Measurements from ENCODE around the gene NDUFAF8.

The NDUFAF8 gene

GRCh38 chr17:81273698-81274470, 34.8 kb downstream of the NDUFAF8 start:
- no peak for DNase-seq (ENCODE audit: low spot score)

- no peak for DNase-seq (ENCODE audit: low spot score)
Observed at GRCh38 chr17:81274471-81274855, 35.3 kb downstream of the NDUFAF8 start.

GRCh38 chr17:81276781-81277180, 37.7 kb downstream of the NDUFAF8 start:
- no peak for DNase-seq (ENCODE audit: low spot score)

DNA sequence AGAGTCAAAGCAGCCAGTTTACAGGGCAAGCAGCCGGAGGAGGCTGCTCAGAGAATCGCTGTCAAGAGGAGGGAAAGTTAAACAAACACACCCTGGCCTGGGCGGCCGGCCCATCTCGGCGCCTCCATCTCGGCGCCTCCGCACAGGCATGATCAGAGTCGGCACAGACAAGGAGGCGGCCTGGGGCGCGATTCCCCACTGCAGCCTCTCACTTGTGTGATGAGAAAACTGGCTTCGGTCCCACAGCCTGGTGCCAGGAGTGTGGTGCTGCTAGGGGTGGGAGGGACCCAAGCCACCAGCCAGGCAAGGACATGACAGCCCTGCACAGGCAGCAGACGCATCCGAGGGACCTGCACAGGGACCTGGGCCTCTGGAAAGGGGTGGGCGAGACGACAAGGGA, 38.3 kb downstream of the NDUFAF8 start:
- no peak for DNase-seq (ENCODE audit: low spot score)

DNA sequence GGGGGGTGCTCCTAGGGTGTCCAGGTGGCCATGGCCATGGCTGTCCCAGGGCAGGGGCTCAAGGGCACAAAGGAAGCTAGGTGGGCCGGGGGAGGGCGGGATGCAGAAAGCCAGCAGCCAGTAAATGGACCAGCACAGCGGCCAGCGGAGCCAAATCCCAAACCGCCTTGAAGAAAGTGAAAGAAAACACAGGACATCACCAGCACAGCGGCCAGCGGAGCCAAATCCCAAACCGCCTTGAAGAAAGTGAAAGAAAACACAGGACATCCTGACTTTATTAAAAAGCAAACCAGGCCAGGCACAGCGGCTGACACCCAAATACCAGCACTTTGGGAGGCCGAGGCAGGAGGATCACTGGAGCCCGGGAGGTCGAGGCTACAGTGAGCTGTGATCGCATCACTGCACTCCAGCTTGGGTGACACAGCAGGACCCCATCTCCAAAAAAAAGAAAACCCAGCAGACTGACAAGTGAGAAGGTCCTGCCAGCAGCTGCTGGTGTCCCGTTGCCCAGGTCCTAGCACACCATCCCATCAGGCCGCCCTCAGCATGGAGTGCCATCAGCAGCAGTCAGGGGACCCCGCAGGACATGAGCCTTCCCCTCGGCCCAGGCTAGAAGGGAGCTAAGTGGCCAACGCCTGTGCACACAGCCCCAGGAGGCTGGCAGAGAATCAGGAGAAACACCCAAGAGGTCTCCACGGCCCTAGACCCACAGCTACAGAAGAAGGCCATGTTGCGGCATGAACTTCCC, 39.0 kb downstream of the NDUFAF8 start:
- DNase-seq (ENCODE audit: low spot score) = no peak

GRCh38 chr17:81278831-81279230, 39.7 kb downstream of the NDUFAF8 start:
- no peak for DNase-seq (ENCODE audit: low spot score)

DNA sequence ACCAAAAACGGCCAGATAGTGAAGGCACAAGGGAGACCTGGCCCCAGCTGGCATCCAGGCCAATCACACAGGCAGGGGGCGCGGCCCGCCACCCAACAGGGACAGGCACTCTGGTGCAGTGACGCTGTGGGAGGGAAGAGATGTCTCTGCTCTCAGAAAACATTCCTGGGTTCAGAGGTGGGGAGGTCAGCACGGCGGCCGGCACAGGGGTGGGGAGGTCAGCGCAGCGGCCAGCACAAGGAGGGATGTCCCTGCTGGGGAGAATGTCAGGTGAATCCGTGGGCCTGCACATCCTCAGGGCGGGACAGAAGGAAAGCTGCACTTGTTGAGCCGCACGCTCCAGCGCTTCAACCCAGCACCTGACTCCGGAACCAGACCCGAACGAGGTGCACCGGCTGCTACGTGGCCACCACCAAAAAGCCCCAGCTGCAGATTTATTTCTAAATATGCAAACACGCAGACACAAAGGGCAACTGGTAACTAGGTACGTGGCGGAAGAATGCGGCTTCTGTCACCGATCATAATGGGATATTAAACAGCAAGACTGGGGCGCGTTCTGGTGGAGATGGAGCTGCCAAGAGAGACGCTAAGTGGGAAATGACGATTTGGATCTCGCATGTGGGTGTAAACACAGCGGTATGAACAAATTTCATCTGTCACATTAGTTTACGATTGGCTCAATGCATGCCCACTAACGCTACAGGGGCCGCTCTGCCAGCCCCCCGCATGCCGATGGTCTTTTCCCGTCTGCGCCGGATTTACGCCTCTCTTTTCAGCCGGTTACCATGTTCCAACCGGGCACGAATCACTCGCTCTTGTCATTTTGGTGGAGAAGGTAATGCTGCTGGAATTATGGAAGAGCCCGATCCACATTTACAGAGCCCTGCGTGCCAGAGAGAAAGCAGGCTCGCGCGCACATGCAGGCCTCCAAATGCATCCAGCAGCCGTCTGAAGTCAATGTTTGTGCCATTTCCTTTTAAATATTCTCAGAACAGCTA, 40.5 kb downstream of the NDUFAF8 start:
- DNase-seq (ENCODE audit: low spot score) = no peak

- no peak for DNase-seq (ENCODE audit: low spot score)
Observed at GRCh38 chr17:81280571-81280970, 41.5 kb downstream of the NDUFAF8 start.

GRCh38 chr17:81282141-81282540, 43.0 kb downstream of the NDUFAF8 start:
- DNase-seq (ENCODE audit: low spot score) = no peak

GRCh38 chr17:81282876-81283275, 43.8 kb downstream of the NDUFAF8 start:
- DNase-seq (ENCODE audit: low spot score) = no peak

DNA sequence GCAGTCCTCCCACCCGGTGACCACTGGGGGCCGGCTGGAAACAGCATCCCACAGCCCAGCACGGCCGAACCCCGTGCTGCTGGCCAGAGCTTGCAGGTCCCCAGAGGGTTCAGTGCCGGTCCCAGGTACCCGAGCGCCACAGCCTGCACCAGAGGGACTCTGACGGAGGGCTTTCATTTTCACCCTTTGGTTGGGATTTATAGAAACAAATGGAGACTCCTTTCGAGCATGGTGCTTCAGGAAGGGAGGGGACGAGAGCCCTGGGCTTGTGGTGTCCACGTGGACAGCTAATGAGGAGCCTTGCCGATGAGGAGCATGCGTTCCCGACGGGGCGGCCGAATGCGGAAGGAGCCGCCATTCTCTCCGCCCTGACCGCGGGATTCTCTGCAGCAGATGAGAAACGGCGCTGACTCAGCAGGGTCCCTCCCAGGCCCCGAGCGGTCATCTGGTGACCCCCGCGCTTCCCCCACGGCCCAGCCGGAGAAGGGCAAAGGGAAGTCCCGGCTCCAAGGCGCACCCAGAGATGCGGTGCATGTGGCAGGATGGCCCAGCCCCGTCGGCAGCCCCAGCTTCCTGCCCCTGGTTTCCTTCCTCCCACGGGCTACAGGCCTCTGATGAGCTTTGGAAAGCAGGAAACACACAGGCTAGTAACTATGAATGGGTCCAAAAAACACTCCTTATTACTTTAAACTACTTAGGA, 46.2 kb downstream of the NDUFAF8 start:
- no peak for DNase-seq (ENCODE audit: low spot score)

- DNase-seq (ENCODE audit: low spot score) = no peak
Observed at GRCh38 chr17:81285894-81286293, 46.8 kb downstream of the NDUFAF8 start.

DNA sequence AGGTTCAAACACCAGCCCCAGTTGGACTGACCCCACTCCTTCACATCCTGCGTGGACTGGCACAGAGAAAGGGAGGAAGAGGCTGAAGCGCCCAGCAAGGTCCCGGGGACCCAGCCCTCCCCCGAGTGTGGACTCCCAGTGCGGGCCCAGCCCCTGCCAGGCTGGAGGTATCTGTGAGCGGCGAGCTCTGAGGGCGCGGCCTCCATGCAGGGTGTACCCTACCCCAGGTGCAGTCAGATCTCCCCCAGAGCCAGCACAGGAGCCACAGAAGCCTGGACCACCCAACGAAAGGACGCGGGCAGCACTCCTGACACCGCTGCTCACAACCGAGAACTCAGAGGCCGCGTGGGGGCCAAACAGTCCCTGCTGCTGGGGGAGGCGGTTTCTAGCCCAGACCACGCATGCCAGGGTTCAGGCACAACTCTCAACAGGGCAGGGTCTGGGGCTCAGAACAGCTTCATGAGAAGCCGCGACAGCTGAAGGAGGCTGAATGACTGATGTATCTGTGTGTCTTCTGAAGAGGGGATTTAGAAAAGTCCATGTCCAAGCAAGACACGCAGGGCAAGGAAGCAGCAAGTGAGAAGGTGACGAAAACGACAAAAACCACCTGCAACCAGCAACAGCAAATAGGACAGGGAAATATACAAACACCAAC, 47.5 kb downstream of the NDUFAF8 start:
- DNase-seq (ENCODE audit: low spot score) = no peak

DNA sequence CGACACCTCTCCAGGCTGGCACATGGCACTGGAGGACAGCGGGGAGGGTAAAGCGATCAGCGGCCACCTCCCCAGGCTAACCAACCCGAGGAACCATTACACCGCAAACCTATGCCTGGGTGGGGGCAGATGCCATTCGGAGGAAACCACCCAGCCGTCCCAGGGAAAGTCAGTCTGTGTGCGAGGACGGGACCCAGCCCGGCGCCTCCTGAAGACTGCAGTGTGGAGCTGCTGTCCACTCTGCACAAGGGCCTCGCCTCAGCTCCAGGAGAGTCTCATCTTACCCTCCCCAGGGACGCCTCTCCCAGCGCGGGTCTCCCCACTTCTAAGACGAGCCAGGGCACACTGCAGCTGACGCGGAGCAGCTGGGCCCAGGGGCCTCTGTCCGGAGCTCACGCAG, 48.0 kb downstream of the NDUFAF8 start:
- DNase-seq (ENCODE audit: low spot score) = no peak

DNA sequence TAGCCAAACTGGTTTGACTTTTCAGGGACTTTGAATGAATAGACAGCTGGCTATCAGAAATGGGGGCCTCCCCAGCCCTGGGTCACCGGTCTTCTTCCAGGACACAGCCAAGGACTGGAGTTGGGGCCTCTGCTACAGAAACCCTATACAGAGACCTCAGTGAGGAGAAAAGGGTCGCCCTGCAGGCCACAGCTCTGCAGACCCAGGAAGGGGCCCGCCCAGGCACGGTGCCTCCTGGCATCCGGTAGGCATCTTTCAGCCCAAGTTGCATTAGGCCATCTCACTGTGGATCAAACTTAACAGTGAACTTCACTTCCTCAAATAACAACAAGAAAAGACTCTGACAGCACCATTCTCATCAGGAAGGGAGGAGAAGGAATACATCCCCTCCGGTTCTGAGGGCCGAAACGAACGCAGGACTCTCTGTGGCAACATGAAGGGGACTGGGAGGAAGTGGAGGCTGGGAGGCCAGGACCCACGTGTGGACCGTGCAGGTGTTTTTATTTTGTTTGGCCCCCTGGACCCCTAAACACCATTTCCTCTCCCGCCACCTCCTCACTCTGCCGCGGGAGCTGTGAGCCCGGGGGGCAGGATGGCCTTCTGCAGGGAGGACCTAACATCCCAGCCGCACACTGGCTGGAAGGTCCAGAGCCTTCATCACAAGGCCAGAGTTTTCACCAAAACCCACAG, 48.8 kb downstream of the NDUFAF8 start:
- DNase-seq (ENCODE audit: low spot score) = no peak

DNA sequence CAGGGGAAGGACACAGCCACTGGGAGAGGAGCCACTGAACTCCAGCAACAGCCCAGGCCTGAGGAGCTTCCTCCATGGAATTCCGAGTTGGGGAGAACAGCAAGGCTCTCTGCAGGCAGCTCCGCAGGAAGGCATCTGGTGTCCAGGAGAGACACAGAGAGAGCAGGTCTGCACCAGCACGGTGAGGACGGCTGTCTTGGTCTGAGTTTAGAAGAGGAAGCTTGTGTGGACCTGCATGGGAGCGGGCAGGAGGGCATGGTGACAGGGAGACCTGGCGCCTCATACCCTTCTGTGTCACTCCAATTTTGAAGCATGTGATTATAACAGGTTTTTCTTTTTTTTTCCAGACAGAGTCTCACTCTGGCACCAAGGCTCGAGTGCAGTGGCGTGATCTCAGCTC, 49.6 kb downstream of the NDUFAF8 start:
- DNase-seq (ENCODE audit: low spot score) = no peak

GRCh38 chr17:81289627-81290026, 50.5 kb downstream of the NDUFAF8 start:
- no peak for DNase-seq (ENCODE audit: low spot score)

- DNase-seq (ENCODE audit: low spot score) = no peak
Observed at GRCh38 chr17:81290230-81290629, 51.1 kb downstream of the NDUFAF8 start.

All from SK-N-DZ (cell line).